ENCODE data around the gene TMEM150A.
"Not testable (repeated sequence)": the region's sequence is repeated elsewhere in the genome, so short reads cannot be mapped to it uniquely, and the experiment has no call there.

Gene TMEM150A

GRCh38 chr2:85611705-85612587 is 9.4 kb upstream of the TMEM150A start, which contains the start of gene C2orf68:
Gene C2orf68 (minus strand): TSS chr2:85612066. CDS start chr2:85611984, 82 bp downstream.
- FAIRE-seq = no peak

- FAIRE-seq = no peak
Observed at GRCh38 chr2:85611217-85611704, 8.8 kb upstream of the TMEM150A start.

GRCh38 chr2:85607268-85608215 is 5.0 kb upstream of the TMEM150A start:
- FAIRE-seq = no peak

GRCh38 chr2:85606116-85606455 is 3.6 kb upstream of the TMEM150A start:
- FAIRE-seq = no peak

DNA sequence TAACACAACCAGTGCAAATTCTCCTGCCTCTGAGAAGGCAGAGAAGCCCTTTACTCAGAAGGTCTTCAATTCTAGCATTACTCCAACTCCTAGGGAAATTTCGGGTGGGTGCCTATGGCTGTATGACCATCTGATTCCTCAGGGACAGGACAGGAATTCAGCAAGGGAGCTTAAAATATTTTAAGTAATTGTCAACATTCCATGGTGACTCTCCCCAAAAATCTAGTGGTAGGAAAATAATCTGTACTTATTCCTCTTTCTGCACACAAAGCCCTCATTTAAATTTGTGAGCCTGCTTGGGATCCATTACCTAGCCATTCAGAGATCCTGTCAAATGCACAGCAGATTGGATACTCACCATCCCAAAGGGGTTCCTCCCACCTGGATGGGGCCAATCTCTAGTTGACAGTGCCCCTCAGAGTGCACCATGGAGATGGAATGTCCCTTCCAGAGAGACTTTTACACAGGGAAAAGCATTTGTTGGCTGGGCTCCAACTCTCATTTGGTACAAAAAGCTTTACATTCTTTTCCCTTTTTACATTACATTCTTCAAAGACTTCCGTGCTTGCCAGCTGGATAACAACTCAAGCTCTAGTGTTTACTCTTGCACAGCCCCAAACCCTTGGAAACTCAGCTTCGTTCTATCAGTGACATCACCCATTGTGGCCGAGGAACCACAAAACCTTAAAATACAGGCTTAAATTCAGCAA is 3.1 kb upstream of the TMEM150A start:
- FAIRE-seq = no peak

DNA sequence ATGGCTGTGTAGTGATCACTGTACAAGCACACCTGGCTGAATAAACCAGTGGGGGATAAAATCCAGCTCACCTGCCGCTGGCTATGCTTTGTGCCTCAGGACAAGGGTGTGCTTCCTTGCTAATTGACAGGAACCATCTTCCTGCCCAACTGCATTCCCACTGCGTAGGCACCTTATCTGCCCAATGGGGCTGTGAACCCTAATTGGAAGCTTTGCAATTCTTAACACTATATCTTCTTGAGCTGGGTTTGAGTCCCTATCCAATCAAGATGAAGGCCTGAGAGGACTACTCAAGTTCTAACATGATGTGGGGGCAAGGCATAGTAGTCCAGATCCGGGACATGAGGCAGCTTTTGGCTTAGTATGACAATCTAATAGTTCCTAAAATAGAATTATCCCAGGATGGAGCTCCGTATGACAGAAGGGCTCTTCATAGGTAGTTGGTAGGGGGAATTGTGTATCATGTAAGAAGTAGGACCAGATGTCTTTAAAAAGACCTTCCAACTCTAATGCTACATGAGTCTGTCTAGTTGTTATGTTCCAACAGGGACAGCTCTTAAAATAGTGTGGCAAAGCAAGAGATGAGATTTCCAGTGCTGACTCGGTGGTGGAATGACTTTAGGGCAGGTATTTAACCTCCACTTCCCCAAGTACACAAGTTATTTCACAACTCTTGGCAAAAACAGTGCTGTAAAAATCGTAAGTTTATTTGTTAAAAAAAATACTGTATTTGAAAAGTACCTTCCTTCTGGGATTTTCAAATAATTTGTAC is 2.3 kb upstream of the TMEM150A start:
- FAIRE-seq = no peak

GRCh38 chr2:85604133-85604444 is 1.6 kb upstream of the TMEM150A start:
- FAIRE-seq = not testable (repeated sequence)

- no peak for FAIRE-seq
Observed at GRCh38 chr2:85601771-85602475, 575 bp downstream of the TMEM150A start.

DNA sequence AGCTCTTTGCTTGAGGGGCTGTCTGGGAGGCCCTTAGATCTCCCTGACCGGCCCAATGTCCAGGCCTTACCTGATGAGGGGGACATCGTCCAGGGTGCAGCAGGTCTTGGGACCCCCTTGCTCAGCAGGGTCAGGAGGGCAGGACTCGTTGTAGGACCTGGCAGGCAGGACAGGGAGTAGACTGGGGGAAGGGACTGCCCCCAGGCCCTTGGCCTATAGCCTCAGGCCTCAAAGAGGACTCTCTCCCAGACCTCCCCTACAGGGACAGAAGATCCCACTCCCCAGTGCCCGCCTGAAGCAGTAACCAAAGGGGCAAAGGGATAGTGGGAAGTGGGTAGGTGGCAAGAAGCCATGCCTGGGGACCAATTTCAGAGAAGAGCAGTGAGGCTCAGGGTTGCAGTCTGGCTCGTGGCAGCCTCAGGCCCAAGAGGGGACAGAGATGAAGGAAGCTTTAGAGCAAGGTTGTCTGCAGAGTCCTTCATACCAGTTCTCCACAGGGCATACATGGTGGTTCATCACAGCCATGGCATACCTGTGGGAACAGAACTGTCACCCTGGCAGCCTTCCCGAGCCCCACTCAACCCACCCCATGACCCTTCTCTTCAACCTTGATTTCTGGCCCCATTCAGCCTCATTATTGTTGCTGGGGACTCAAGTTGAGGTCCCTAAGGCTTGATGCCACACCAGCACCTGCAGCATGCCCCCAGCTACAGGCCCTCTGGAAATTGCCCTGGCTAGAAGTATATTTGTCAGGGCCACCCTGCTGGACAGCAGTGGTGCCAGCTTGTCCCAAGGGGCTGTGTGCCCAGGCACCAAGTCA is 1.3 kb downstream of the TMEM150A start:
- FAIRE-seq = no peak

- FAIRE-seq = no peak
Observed at GRCh38 chr2:85600235-85600575, 2.3 kb downstream of the TMEM150A start.

- FAIRE-seq = no peak
Observed at GRCh38 chr2:85599468-85600234, 2.8 kb downstream of the TMEM150A start.

GRCh38 chr2:85598594-85599340 is 3.7 kb downstream of the TMEM150A start:
- no peak for FAIRE-seq

GRCh38 chr2:85597241-85597640 is 5.3 kb downstream of the TMEM150A start:
- FAIRE-seq = no peak

GRCh38 chr2:85596486-85597143 is 5.9 kb downstream of the TMEM150A start:
- no peak for FAIRE-seq

DNA sequence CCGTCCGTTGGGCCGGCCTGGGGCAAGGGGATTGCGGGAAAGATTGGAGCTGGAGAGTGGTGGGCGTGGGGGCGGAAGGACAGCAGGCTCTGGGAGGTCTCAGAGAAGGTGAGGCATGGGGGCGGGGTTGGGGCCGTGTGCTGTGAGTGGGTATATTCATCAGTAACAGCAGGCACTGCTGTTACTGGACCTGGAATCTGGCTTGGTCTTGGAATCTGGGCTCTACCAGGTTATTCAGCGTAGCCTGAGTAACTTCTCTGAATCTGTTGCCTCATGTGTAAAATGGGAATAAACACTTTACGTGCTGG is 6.5 kb downstream of the TMEM150A start:
- FAIRE-seq = no peak

- peak; percentile 85 for FAIRE-seq
Observed at GRCh38 chr2:85595301-85596025, 7.0 kb downstream of the TMEM150A start, which contains the start of gene RNF181. Gene RNF181 (plus strand): TSS chr2:85595745. CDS start chr2:85595764, 19 bp downstream.

DNA sequence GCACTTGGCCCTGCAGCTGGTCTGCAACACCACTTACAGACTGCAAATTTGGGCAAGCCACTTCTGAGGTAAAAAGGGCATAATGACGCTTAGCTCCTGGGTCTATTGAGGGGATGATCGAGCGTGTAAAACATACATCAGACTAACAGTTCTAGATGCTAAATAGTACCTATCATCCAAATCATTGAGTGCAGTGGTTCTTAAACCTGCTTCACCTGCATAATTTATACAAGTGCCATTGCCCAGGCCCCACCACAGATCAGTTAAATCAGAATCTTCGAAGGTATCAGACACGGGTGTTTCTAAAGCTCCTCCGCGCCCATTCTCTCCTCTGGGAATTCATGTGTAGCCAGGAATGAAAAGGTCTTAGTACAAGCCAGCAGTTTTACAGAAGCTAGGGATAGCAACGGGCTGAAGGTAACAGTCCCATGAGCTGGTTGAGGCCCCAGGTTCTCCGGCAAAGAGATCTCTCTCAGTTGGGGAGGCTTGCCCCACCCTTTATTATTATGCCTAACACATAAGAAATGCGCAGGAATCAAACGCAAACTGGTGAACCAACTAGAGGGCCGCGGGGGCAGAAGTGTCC is 7.7 kb downstream of the TMEM150A start:
- no peak for FAIRE-seq
